HG02642 (cell line): ENCODE results near the gene METTL17.
"Not testable (repeated sequence)": the region's sequence is repeated elsewhere in the genome, so short reads cannot be mapped to it uniquely, and the experiment has no call there.

Experiments used
- ATAC-seq: cut with Tn5 transposase; IDR thresholded peaks from one replicate; pipeline ENCODE4 v1.9.1; 2021; ENCODE audit warnings: mild to moderate bottlenecking; ENCODE audit not compliant: unreplicated experiment, poor library complexity

METTL17 gene

DNA sequence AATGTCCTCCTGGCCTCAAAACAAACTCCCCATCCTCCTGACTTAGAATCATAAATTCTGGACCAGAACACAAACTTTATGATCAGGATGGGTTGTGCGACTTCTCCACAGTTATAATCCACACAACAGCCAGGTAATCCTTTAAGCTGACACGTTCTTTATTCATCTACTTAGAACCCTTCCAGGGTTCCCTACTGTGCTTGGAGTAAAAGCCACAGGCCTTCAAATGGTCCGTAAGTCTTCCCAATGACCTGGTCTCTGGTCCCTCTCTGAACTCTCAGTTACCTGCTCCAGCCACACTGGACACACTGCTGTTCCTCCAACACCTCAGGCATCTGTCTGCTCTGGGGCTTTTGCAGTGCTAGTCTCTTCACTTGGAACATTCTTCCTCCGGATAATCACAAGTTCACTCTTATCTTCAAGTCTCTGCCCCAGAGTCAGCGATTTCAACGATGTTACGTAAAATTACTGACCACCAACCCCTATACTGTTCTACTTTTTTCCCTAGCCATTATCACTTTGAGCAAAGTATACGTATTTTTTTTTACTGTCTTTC is 50.7 kb downstream of the METTL17 start:
- ATAC-seq: no peak

GRCh38 chr14:21040941-21041340 is 51.2 kb downstream of the METTL17 start:
- ATAC-seq: not testable (repeated sequence)

DNA sequence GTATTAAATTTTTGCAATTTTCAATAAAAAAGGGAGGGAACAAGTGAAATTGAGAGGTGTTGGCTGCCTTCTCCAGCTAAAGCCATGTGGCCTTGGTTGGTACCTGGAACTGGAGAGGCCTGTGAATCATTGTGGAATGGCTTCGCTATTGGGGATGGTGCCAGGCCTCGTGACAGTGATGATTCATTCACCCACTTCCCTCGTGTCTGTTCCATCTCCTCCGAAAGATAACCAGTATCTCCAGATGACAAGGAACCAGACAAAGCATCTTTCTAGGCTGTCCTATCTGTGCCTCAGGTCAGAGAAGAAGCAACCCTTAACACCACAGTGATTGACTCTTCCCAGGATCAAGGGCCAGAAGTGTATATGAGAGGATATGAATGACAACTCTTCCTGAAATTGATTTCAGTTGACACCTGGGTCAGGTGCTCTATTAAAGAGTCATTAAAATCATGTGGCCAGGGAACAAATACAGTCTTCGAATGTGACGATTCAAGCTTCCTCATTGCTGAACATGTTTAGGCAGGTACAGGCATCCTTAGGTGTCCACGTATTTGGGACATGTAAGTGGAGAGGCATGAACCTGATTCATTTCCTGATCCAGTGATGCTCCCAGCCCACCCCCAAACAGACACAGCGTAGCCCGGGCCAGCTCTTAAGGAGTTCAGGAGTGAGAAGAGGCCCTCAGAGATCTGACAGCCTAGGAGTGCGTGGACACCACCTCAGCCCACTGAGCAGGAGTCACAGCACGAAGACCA is 52.1 kb downstream of the METTL17 start, which contains the start of gene RNASE7:
RNASE7 (plus strand) TSS at position 687 of the 758 bp plus-strand sequence. CDS start 631 bp downstream, outside the sequence.
- ATAC-seq: no peak

DNA sequence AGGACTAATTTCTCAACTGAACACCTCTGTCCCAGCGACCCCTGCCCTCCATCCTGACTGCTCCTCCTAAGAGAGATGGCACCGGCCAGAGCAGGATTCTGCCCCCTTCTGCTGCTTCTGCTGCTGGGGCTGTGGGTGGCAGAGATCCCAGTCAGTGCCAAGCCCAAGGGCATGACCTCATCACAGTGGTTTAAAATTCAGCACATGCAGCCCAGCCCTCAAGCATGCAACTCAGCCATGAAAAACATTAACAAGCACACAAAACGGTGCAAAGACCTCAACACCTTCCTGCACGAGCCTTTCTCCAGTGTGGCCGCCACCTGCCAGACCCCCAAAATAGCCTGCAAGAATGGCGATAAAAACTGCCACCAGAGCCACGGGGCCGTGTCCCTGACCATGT is 53.1 kb downstream of the METTL17 start:
- ATAC-seq: no peak

DNA sequence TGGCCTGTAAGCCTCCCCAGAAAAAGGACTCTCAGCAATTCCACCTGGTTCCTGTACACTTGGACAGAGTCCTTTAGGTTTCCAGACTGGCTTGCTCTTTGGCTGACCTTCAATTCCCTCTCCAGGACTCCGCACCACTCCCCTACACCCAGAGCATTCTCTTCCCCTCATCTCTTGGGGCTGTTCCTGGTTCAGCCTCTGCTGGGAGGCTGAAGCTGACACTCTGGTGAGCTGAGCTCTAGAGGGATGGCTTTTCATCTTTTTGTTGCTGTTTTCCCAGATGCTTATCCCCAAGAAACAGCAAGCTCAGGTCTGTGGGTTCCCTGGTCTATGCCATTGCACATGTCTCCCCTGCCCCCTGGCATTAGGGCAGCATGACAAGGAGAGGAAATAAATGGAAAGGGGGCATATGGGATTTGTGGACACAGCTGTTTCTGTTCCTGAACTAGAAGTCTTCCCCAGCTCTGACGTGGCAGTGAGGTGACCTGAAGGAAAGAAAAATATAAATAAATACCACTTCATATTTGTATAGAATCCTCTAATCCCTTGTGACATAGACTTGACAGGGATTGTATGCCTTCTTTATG is 53.7 kb downstream of the METTL17 start:
- no peak for ATAC-seq

- no peak for ATAC-seq
Measured at GRCh38 chr14:21043974-21044618, 54.3 kb downstream of the METTL17 start.
